IPS-NIHi11 (cell line): ENCODE measurements around the gene AQP2.
"Not testable (repeated sequence)": the region's sequence is repeated elsewhere in the genome, so short reads cannot be mapped to it uniquely, and the experiment has no call there.

ENCODE experiments used
- DNase-seq: peaks from one replicate; pipeline ENCODE4 v3.0.0; 2012; ENCODE audit warnings: mixed read lengths, low spot score

The AQP2 gene

GRCh38 chr12:49969651-49970429 is 19.3 kb downstream of the AQP2 start:
- no peak for DNase-seq

- no peak for DNase-seq
Observed at GRCh38 chr12:49970658-49971057, 20.1 kb downstream of the AQP2 start.

DNA sequence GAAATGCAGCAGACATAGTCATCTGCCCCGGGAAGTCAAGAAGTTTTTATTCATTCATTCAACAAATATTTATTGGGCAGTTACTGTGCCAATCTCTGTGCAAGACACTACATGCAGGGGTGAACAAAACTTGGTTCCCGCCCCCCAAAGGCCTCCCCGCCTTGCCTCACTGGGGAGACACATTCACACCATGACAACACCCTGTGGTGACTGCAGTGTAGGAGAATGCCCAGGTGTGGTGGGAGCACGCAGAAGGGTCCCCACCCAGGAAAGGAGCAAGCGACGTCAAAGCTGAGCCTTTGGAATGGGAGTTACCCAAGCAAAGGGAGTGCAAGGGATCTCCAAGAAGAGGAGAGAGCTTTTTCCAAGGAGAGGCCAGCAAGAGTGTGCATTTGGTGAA is 20.6 kb downstream of the AQP2 start:
- DNase-seq, result no peak

GRCh38 chr12:49972129-49972528 is 21.6 kb downstream of the AQP2 start:
- DNase-seq, result no peak

- DNase-seq, result no peak
Observed at GRCh38 chr12:49972641-49973360, 22.3 kb downstream of the AQP2 start, which contains the start of gene AQP6. Gene AQP6 (plus strand): TSS chr12:49972947. CDS start chr12:49973174, 227 bp downstream.

DNA sequence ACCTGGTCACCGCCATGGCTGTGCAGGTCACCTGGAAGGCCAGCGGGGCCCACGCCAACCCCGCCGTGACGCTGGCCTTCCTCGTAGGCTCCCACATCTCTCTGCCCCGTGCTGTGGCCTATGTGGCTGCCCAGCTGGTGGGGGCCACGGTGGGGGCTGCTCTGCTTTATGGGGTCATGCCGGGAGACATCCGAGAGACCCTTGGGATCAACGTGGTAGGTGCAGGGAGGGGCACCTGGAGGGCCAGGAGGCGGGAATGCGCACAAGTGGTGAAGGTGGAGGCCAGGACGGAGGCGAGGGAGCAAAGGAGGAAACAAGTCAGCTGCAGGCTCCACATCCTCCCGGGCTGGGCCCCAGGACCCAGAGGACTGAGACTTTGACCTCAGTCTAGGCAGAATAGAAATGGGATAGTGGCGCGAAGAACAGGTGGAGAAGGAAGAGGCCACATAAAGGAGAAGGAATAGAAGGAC is 22.9 kb downstream of the AQP2 start:
- DNase-seq, result no peak

GRCh38 chr12:49974231-49974675 is 23.7 kb downstream of the AQP2 start:
- peak; percentile 69 for DNase-seq

GRCh38 chr12:49974677-49975317 is 24.3 kb downstream of the AQP2 start:
- no peak for DNase-seq

DNA sequence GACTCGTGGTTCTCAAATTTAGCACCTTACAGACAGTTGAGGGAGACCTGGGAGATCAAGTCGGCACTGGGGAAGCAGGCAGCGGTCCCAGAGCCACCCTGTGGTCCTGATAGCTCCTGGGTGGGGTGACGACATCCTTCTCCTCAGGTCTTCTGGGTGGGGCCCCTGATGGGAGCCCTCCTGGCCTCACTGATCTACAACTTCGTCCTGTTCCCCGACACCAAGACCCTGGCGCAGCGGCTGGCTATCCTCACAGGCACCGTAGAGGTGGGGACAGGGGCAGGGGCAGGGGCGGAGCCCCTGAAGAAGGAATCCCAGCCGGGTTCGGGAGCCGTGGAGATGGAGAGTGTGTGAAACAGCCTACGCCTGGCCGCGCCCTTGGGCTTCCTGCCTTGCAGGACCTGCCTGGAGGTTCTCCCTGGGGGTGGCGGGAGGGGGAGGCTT is 24.8 kb downstream of the AQP2 start:
- no peak for DNase-seq

- DNase-seq, result no peak
Observed at GRCh38 chr12:49976557-49976956, 26.0 kb downstream of the AQP2 start.

- DNase-seq, result no peak
Observed at GRCh38 chr12:49978125-49978524, 27.6 kb downstream of the AQP2 start.

DNA sequence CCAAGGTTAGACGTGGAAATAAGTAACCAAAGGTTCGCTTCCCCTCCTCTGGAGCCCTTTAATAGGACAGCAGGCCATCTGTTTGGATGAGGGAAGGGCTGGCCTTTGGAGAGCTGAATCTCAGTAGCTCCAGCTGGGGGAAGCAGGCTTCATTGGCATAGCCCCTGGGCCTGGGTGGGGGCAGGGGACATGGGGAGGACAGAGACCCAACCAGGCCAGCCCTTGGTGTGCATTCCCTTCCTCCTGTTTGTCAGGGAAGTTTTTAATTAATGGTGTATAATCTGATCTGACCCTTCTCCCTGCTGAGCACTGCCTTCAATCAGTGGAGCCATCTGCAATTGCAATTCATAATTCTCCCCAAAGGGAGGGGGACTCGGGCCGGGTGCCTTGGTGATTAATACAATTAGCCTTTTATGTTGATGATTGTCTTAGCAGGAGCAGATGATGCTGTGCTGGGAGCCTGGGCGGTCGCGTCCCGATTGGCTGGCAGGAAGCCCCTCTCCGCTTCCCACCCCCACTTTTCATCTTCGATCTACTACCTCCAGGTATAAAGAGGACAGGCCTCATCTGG is 28.6 kb downstream of the AQP2 start:
- DNase-seq, result no peak

DNA sequence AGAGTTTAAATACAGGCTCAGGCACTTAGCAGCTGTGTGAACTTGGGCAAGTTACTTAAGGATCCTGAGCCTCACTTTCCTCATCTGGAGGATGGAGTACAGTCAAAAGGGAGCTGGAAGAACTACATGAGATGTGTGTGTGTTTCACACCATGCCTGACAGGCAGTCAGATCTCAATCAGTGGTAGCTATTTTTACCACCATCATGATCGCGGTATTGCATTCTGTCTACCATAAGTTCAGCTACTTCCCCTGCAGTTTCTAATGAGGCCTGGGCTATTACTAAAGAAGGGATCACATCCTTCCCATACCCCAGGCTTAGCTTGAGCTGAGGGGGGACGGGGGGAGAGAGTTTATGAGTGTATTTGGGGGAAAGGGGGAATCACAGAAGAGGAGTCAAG is 29.3 kb downstream of the AQP2 start:
- no peak for DNase-seq

- no peak for DNase-seq
Observed at GRCh38 chr12:49980501-49981349, 30.2 kb downstream of the AQP2 start.

GRCh38 chr12:49982246-49983087 is 31.9 kb downstream of the AQP2 start:
- DNase-seq, result no peak

DNA sequence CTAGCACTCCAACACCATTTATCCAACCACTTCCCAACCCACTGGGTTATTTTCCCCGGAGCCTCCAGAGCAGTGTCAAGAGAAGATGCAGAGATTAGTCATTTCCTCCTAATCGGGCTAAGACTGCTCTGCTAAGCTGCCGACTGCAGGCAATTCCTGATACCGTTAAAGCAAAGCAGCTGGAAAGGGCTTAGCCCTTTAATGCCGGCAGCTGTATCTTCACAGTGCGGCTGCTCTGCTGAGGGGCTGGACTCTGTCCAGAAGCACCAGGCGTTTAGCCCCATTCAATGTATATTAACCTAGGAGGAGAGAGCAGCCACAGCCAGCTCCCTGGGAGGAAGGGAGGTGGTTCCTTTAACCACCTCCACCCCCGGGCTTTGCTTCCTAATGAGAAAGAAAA is 33.4 kb downstream of the AQP2 start:
- no peak for DNase-seq

DNA sequence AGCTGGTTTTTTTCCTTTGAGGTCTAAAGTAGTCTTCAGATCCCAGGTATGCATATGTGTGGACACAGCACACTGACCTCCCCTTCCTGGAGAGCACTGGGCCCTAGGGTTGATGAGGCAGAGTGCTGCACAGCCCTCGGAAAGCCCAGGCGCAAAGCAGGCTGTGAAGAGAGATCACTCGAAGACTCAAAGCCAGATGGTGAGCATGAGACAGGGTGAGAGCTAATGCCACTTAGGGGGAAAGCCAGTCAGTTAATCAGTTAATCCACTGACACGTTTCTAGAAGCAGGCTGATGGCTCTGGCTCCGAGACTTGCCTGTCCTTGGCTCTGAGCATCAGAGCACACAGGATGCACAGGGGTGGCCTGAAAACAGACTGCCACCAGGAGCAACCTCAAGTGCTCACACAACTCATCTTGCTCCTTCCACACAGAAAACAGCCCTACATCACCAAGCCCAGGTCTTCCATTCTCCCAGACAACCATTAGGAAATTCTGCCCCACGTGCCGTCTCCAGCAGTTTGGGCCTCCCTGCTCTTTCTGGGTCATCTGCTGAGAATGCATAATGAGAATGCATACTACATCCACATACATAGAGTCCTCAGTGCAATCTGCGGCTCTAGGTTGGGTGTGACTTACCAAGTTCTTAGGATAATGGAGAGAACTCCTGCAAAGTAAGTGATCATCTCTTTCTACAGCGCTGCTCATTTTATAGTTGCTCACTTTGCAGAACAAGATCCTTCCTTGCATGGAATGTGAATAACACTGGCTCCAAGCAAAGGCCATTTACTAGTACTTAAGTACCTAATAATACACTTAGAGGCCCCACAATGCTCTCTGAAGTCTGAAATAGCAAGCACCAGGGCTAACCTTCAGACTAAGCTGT is 34.2 kb downstream of the AQP2 start:
- DNase-seq, result no peak

- no peak for DNase-seq
Observed at GRCh38 chr12:49985981-49986380, 35.4 kb downstream of the AQP2 start.

GRCh38 chr12:49986476-49986875 is 35.9 kb downstream of the AQP2 start:
- not testable (repeated sequence) for DNase-seq
